OCI-LY7 (cell line): ENCODE data around the gene ABCG4. TPM values are rescaled to one million over a fixed set of nuclear protein-coding genes. Genes with fewer than 3 reads are reported as not detected.

Experiments
- BruUV-seq: library from RNA; stranded (reverse); fragments of 400-500 nt; replicated peaks from 2 replicates; lab custom pipeline; 2021; lab: Mats Ljungman, UMichigan
- CTCF ChIA-PET: fragments of 300-600 bp; sonication (Branson Sonifier 250); formaldehyde crosslinking; loops from one replicate; lab custom pipeline; 2022; ENCODE audit warnings: antibody characterized with exemption; ENCODE audit not compliant: unreplicated experiment; lab: Charles Lee
- POLR2A ChIA-PET: fragments of 300-600 bp; sonication (Branson Sonifier 250); formaldehyde crosslinking; loops from one replicate; lab custom pipeline; 2022; ENCODE audit warnings: antibody characterized with exemption; lab: Charles Lee
- DNase-seq: peaks from one replicate; pipeline ENCODE4 v3.0.0-alpha.2; 2015; ENCODE audit warnings: low spot score
- H2AFZ ChIP-seq: fragments of 200-600 bp; sonication (generic), shearing (Covaris generic); 2 replicates; pipeline ENCODE4 v1.6.1; 2014; ENCODE audit warnings: mild to moderate bottlenecking, antibody characterized with exemption, low read length, moderate library complexity
- H3K27ac ChIP-seq: fragments of 200-600 bp; sonication (generic); 2 replicates; pipeline ENCODE4 v1.5.1; 2014; ENCODE audit warnings: mixed run types, low read depth, mild to moderate bottlenecking, moderate library complexity, low read length, inconsistent platforms; ENCODE audit not compliant: poor library complexity, severe bottlenecking
- H3K36me3 ChIP-seq: fragments of 200-600 bp; sonication (generic); 2 replicates; pipeline ENCODE4 v1.6.1; 2014; ENCODE audit warnings: mild to moderate bottlenecking, antibody characterized with exemption, low read length, moderate library complexity, mixed read lengths; ENCODE audit not compliant: insufficient read depth
- H3K4me1 ChIP-seq: fragments of 200-600 bp; sonication (generic); 2 replicates; pipeline ENCODE4 v1.5.1; 2014; ENCODE audit warnings: mild to moderate bottlenecking, low read length; ENCODE audit not compliant: insufficient read depth, poor library complexity, severe bottlenecking
- H3K4me2 ChIP-seq: fragments of 200-600 bp; sonication (generic); 2 replicates; pipeline ENCODE4 v1.6.1; 2014; ENCODE audit warnings: mild to moderate bottlenecking, low read length
- H3K4me3 ChIP-seq: fragments of 200-600 bp; sonication (generic); 2 replicates; pipeline ENCODE4 v1.5.1; 2014; ENCODE audit warnings: mild to moderate bottlenecking, low read depth, low read length; ENCODE audit not compliant: poor library complexity, severe bottlenecking
- H3K79me2 ChIP-seq: fragments of 200-600 bp; sonication (generic); 2 replicates; pipeline ENCODE4 v1.6.1; 2016; ENCODE audit warnings: low read depth, mild to moderate bottlenecking, low read length, moderate library complexity, mixed read lengths; ENCODE audit not compliant: insufficient read depth
- H3K9me2 ChIP-seq: fragments of 200-600 bp; sonication (generic); 2 replicates; pipeline ENCODE4 v1.6.1; 2016; ENCODE audit warnings: mild to moderate bottlenecking, low read length, mixed read lengths; ENCODE audit not compliant: insufficient read depth
- H3K9me3 ChIP-seq: fragments of 200-600 bp; sonication (generic); 2 replicates; pipeline ENCODE4 v1.6.1; 2014; ENCODE audit warnings: mild to moderate bottlenecking, mixed run types, low read length, mixed read lengths
- H4K20me1 ChIP-seq: fragments of 200-600 bp; sonication (generic); 2 replicates; pipeline ENCODE4 v1.6.1; 2014; ENCODE audit warnings: mild to moderate bottlenecking, antibody characterized with exemption, low read length, moderate library complexity, mixed read lengths; ENCODE audit not compliant: insufficient read depth
- CTCF ChIP-seq: fragments of 200-600 bp; sonication (generic); conservative IDR thresholded peaks from 2 replicates; pipeline ENCODE4 v1.5.1; 2014; ENCODE audit warnings: mild to moderate bottlenecking, antibody characterized with exemption, low read length, moderate library complexity, mixed read lengths
- EZH2phosphoT487 ChIP-seq: fragments of 200-600 bp; sonication (generic); IDR thresholded peaks from 2 replicates; pipeline ENCODE4 v1.6.1; 2018; ENCODE audit warnings: low read depth, borderline replicate concordance, mild to moderate bottlenecking, mixed run types, antibody characterized with exemption, low read length, moderate library complexity, mixed read lengths
- intact Hi-C: fragments of 100-400 bp; cut with micrococcal nuclease; formaldehyde crosslinking; loops from one replicate; pipeline ENCODE4 v1.10.0; 2022; ENCODE audit not compliant: unreplicated experiment
- total RNA-seq, 2 experiments: library from RNA; depleted of rRNA in 1 of 2; stranded (reverse); fragments of >200 nt in 1 of 2; shearing (Covaris generic) in 1 of 2; gene quantifications; 2 replicates each; pipeline ENCODE4 v1.2.3, GENCODE V29; 2014 to 2022

The ABCG4 gene
- total RNA-seq, 2 experiments from 2014 or later, result not detected

- Histone ChIP-seq H3K27ac (no peak overlapping the region), H3K4me2 (no peak overlapping the region), H3K36me3 (no peaks in the 10 kb centered on the region), H4K20me1 (no peaks in the 10 kb centered on the region), H3K9me3 (no peaks in the 10 kb centered on the region), H3K4me1 (peaks cover 22% of the 10 kb centered on the region), H3K4me3 (no peak overlapping the region), H3K9me2 (no peaks in the 10 kb centered on the region), H2AFZ (no peak overlapping the region), H3K79me2 (no peaks in the 10 kb centered on the region)
- CTCF ChIA-PET, result interaction anchor here (0.6 kb wide), 1 partner anchor 30 kb away, joined by 3 read pairs; no protein-coding TSS in a partner anchor
- BruUV-seq, result no TSS peak
- POLR2A ChIA-PET, result interaction anchor here (0.6 to 1.9 kb wide), 2 partner anchors 13 to 31 kb away, joined by 4 to 5 read pairs; partner anchors contain the start of gene HINFP
- intact Hi-C loops, result no loop called here
- no peak for DNase-seq
- no peak for TF ChIP-seq CTCF
- no peak for TF ChIP-seq EZH2phosphoT487
These were observed 3.2 kb downstream of the ABCG4 start for GRCh38 chr11:119152043-119152442.

- no peak for DNase-seq
- Histone ChIP-seq H3K4me1 (peaks cover 22% of the 10 kb centered on the region), H3K27ac (no peak overlapping the region), H3K9me3 (no peaks in the 10 kb centered on the region), H3K79me2 (no peaks in the 10 kb centered on the region), H3K36me3 (no peaks in the 10 kb centered on the region), H2AFZ (no peak overlapping the region), H4K20me1 (no peaks in the 10 kb centered on the region), H3K4me3 (no peak overlapping the region), H3K9me2 (no peaks in the 10 kb centered on the region), H3K4me2 (no peak overlapping the region)
- TF ChIP-seq CTCF (no peak), EZH2phosphoT487 (no peak)
- POLR2A ChIA-PET, result interaction anchor here (0.5 to 1.1 kb wide), 2 partner anchors 31 to 67 kb away, joined by 3 to 4 read pairs; partner anchors contain the start of gene HINFP
- intact Hi-C loops, result no loop called here
- CTCF ChIA-PET, result interaction anchor here (0.6 kb wide), 1 partner anchor 26 kb away, joined by 3 read pairs; no protein-coding TSS in a partner anchor
- no TSS peak for BruUV-seq
These were observed 3.8 kb downstream of the ABCG4 start for GRCh38 chr11:119152604-119153003.
